Astrocyte (in vitro differentiated cells and primary cell): ENCODE measurements around the gene PDCL2.

Experiments
- CTCF ChIP-seq: IDR thresholded peaks from 2 replicates; pipeline ENCODE4 v1.5.1; 2011; ENCODE audit warnings: low read depth, mild to moderate bottlenecking, inconsistent platforms, low read length, moderate library complexity; ENCODE audit not compliant: insufficient read depth
- EZH2 ChIP-seq: IDR thresholded peaks from 2 replicates; pipeline ENCODE4 v1.6.1; 2012; ENCODE audit warnings: mild to moderate bottlenecking, low read length, inconsistent platforms; ENCODE audit not compliant: insufficient read depth

- TF ChIP-seq CTCF (no peak), EZH2 (no peak)
Observed at GRCh38 chr4:55634417-55635128, 42.5 kb upstream of the PDCL2 start.
